H1 (cell line): ENCODE measurements around the gene NPSR1.

Source experiments
- JUN ChIP-seq: IDR thresholded peaks from 2 replicates; pipeline ENCODE4 v1.6.1; 2011; ENCODE audit warnings: low read depth, mild to moderate bottlenecking, improper control_type of control experiment, low read length
- TEAD4 ChIP-seq: IDR thresholded peaks from 2 replicates; pipeline ENCODE4 v1.6.1; 2012; ENCODE audit warnings: low read depth, low read length, inconsistent platforms, mixed read lengths
- TF ChIP-seq, protein P1 (sequence below), 3 experiments: IDR thresholded peaks; 1 replicate in 2 of 3; 2 replicates in 1 of 3; pipeline versions ENCODE4 v1.5.1 to v1.6.1; 2011; ENCODE audit warnings: low read length in 3 of 3, mild to moderate bottlenecking in 3 of 3, inconsistent platforms in 2 of 3, low read depth in 1 of 3, moderate library complexity in 1 of 3; ENCODE audit not compliant: insufficient read depth in 1 of 3; ENCODE audit errors: control extremely low read depth in 1 of 3

DNA sequence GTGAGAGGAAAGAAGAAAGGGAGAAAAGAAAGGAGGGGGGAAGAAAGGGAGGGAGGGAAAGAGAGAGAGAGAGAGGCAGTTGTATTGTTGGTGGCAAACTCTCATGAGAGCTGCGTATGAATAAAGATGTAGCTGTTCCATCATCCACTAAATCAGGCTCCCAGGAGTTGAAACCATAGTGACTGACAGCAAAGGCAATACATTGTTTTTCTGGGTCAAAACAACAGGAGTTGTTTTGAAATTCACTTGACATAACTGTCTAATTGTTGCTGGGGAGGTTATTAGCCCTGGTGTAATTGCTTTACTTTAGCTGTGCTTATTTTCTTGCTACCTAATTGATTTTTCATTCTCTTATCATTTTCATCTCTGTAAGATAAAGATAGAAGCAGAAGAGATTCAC, 173.4 kb downstream of the NPSR1 start:
- TF ChIP-seq, protein P1, sequence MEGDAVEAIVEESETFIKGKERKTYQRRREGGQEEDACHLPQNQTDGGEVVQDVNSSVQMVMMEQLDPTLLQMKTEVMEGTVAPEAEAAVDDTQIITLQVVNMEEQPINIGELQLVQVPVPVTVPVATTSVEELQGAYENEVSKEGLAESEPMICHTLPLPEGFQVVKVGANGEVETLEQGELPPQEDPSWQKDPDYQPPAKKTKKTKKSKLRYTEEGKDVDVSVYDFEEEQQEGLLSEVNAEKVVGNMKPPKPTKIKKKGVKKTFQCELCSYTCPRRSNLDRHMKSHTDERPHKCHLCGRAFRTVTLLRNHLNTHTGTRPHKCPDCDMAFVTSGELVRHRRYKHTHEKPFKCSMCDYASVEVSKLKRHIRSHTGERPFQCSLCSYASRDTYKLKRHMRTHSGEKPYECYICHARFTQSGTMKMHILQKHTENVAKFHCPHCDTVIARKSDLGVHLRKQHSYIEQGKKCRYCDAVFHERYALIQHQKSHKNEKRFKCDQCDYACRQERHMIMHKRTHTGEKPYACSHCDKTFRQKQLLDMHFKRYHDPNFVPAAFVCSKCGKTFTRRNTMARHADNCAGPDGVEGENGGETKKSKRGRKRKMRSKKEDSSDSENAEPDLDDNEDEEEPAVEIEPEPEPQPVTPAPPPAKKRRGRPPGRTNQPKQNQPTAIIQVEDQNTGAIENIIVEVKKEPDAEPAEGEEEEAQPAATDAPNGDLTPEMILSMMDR (IDR thresholded peaks at IDR 0.05; ENCODE audit: control extremely low read depth in 1 of 3, insufficient read depth in 1 of 3, low read depth in 1 of 3, low read length in 3 of 3) = no peak
- TF ChIP-seq JUN (no peak), TEAD4 (no peak)
